ENCODE data around the gene SRL.

- TF ChIP-seq EZH2 (IDR thresholded peaks at IDR 0.05; ENCODE audit: borderline replicate concordance) (no peak), CTCF (IDR thresholded peaks at IDR 0.05; ENCODE audit: poor library complexity) (no peak)
These were observed 24.5 kb upstream of the SRL start for GRCh38 chr16:4266372-4266771.

Data from hepatocyte (in vitro differentiated cells).